ENCODE measurements around the gene DUXB. TPM values are rescaled to one million over a fixed set of nuclear protein-coding genes. Genes with fewer than 3 reads are reported as not detected.
A peak's percentile ranks its signal among the peaks of the same experiment; 100 is the strongest.

DUXB gene
- total RNA-seq, 2 experiments from 2014 or later, result not detected

DNA sequence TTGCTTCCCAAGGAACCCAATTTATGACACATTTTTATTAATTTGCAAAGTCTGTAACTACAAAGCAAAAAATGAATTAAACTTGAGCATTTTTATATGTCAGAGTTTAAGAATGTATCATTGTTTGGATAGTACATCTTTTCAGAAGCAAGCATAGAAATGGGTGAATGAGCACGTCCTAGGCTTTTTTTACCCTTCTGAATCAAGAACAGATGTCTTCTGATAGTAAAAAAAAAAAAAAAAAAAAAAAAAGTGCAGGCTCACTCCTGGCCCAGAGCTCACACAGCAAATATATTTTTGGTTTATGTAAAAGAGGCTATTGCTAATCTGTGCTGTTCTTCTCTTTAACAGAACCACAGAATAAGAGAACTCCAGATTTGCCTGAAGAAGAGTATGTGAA is 47.3 kb downstream of the DUXB start:
- ChIA-PET POLR2A (interaction anchor here (0.9 kb wide), 1 partner anchor 110 kb away, joined by 3 read pairs; no protein-coding TSS in a partner anchor), CTCF (interaction anchor here (0.9 kb wide), 1 partner anchor 110 kb away, joined by 5 read pairs; no protein-coding TSS in a partner anchor)
- no peak for ATAC-seq
- no peaks in the 10 kb centered on the region for H3K27me3 Mint-ChIP-seq
- peaks cover 40% of the 10 kb centered on the region for H3K4me1 Mint-ChIP-seq (ENCODE audit: low read depth)
- H3K9me3 Mint-ChIP-seq, result no peaks in the 10 kb centered on the region
- intact Hi-C loops (cut with micrococcal nuclease), result no loop called here
- peaks cover 47% of the 10 kb centered on the region for H3K36me3 Mint-ChIP-seq (ENCODE audit: low read depth)
- TF ChIP-seq, protein P1, sequence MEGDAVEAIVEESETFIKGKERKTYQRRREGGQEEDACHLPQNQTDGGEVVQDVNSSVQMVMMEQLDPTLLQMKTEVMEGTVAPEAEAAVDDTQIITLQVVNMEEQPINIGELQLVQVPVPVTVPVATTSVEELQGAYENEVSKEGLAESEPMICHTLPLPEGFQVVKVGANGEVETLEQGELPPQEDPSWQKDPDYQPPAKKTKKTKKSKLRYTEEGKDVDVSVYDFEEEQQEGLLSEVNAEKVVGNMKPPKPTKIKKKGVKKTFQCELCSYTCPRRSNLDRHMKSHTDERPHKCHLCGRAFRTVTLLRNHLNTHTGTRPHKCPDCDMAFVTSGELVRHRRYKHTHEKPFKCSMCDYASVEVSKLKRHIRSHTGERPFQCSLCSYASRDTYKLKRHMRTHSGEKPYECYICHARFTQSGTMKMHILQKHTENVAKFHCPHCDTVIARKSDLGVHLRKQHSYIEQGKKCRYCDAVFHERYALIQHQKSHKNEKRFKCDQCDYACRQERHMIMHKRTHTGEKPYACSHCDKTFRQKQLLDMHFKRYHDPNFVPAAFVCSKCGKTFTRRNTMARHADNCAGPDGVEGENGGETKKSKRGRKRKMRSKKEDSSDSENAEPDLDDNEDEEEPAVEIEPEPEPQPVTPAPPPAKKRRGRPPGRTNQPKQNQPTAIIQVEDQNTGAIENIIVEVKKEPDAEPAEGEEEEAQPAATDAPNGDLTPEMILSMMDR (IDR thresholded peaks at IDR 0.05), result no peak
- peak overlapping the region; percentile 78 for H3K27ac Mint-ChIP-seq
- no peak for DNase-seq
- no peak overlapping the region for H3K4me3 Mint-ChIP-seq

DNA sequence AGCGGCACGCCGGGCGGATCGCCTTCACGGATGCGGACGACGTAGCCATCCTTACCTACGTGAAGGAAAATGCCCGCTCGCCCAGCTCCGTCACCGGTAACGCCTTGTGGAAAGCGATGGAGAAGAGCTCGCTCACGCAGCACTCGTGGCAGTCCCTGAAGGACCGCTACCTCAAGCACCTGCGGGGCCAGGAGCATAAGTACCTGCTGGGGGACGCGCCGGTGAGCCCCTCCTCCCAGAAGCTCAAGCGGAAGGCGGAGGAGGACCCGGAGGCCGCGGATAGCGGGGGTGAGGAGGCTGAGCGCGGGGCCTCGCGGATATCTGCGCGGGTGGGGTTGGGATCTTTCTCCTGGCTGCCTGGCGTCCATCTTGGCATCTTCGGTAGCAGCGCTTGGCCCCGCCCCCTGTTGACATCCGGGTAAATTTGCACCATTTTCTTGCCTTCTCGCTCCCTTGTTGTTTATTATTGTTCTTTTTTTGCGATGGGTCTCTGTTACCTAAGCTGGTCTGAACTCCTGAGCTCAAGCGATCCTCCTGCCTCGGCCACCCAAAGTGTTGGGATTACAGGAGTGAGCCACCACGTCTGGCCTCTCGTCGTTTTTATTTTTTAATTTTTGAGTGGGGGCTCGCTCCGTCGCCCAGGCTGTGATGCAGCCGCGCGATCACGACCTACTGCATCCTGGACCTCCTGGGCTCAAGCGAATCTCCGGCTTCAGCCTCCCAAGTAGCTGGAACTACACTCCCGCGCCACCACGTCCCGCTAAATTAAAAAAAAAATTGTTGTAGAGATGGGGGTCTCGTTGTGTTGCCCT is 52.8 kb downstream of the DUXB start:
- Mint-ChIP-seq H3K27me3 (no peaks in the 10 kb centered on the region), H3K4me1 (ENCODE audit: low read depth) (peaks cover 51% of the 10 kb centered on the region), H3K27ac (peak overlapping the region; percentile 91), H3K36me3 (ENCODE audit: low read depth) (peaks cover 54% of the 10 kb centered on the region), H3K9me3 (no peaks in the 10 kb centered on the region), H3K4me3 (peak overlapping the region; percentile 84)
- TF ChIP-seq, protein P1 (IDR thresholded peaks at IDR 0.05), result no peak
- peak; percentile 95 for DNase-seq
- ChIA-PET CTCF (interaction anchor here (0.8 to 5.2 kb wide), 9 partner anchors 16 to 215 kb away, joined by 3 to 20 read pairs (median 4); partner anchors contain the start of genes ADAT1, CFDP1 and GABARAPL2), POLR2A (interaction anchor here (0.8 to 4.8 kb wide), 14 partner anchors 7 to 1543 kb away, joined by 3 to 50 read pairs (median 10); partner anchors contain the start of genes ADAT1, CFDP1, GABARAPL2 and MON1B)
- ATAC-seq, result peak; percentile 45
- intact Hi-C loops (cut with micrococcal nuclease), result loop anchor here (2.0 to 5.0 kb wide), 2 partner anchors 26 to 114 kb away; partner anchors contain the start of gene ADAT1

DNA sequence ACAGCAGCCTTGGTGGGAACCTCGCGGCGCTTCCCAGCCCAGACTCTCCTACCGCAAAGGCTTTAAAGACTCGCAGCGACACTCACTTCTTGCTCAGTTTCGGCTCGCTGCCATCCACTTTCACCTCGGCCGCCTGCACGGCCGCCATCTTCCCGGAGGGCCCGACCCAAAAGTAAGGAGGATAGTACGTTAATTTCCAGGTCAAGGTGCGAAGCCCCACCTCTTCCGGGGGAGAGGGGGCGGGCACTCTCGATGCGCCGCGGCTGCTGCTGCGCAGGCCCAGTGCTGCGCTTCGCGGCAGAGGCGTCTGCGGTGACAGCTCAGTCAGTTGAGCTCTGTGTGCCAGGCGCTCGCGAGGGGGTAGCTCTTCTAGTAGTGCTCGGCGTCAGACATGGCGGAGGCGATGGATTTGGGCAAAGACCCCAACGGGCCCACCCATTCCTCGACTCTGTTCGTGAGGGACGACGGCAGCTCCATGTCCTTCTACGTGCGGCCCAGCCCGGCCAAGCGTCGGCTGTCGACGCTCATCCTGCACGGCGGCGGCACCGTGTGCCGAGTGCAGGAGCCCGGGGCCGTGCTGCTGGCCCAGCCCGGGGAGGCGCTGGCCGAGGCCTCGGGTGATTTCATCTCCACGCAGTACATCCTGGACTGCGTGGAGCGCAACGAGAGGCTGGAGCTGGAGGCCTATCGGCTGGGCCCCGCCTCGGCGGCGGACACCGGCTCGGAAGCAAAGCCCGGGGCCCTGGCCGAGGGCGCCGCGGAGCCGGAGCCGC is 53.6 kb downstream of the DUXB start, which contains the start of the genes KARS1 and TERF2IP:
TSS of gene KARS1 (minus strand) at position 174 of the 773 bp plus-strand sequence. CDS start at position 148, 26 bp downstream.
TSS of gene TERF2IP (plus strand) at position 282 of the 773 bp plus-strand sequence. CDS start at position 392, 110 bp downstream.
- CTCF ChIA-PET, result interaction anchor here (0.8 to 5.2 kb wide), 10 partner anchors 8 to 214 kb away, joined by 3 to 20 read pairs (median 4); partner anchors contain the start of genes ADAT1, CFDP1 and GABARAPL2

DNA sequence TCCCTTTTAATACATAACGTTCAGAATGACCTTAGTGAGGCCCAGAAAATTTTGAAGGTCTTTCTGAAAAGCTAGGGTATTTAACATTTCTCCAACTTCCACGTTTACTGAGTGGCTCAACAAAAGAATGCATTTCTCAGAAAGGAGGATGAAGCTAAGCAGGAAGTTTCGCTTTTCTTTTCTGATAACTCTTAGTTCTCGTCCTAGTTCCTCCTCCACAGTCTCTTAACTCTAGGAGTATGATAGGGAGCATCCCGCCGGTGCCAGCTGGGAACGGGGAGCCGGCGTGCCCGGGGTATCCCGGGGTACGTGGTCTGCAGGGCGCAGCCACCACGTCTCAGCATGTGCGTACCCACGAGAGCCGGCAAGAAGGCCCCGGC is 54.2 kb downstream of the DUXB start:
- intact Hi-C loops (cut with micrococcal nuclease), result loop anchor here (5.0 kb wide), 1 partner anchor 115 kb away; no protein-coding TSS in a partner anchor
- DNase-seq (no peak), ATAC-seq (peak; percentile 10)
- ChIA-PET CTCF (interaction anchor here (1.0 to 5.2 kb wide), 8 partner anchors 9 to 214 kb away, joined by 3 to 20 read pairs (median 5); partner anchors contain the start of genes ADAT1, CFDP1 and GABARAPL2), POLR2A (interaction anchor here (0.8 to 4.8 kb wide), 15 partner anchors 9 to 1544 kb away, joined by 3 to 50 read pairs (median 7); partner anchors contain the start of genes ADAT1, CFDP1, MON1B and TMEM170A)
- Mint-ChIP-seq H3K27ac (peak overlapping the region; percentile 91), H3K4me1 (ENCODE audit: low read depth) (peaks cover 49% of the 10 kb centered on the region), H3K9me3 (no peaks in the 10 kb centered on the region), H3K4me3 (peak overlapping the region; percentile 84), H3K36me3 (ENCODE audit: low read depth) (peaks cover 66% of the 10 kb centered on the region), H3K27me3 (no peaks in the 10 kb centered on the region)
- TF ChIP-seq, protein P1 (IDR thresholded peaks at IDR 0.05), result no peak

More for the DNA sequence above, 53.6 kb downstream of the DUXB start, which contains the start of the genes KARS1 and TERF2IP:
- POLR2A ChIA-PET, result interaction anchor here (0.8 to 4.8 kb wide), 18 partner anchors 8 to 1544 kb away, joined by 3 to 50 read pairs (median 6); partner anchors contain the start of genes ADAT1, CFDP1, GABARAPL2 and MON1B
- ATAC-seq (peak; percentile 90), DNase-seq (peak; percentile 96)
- Mint-ChIP-seq H3K36me3 (ENCODE audit: low read depth) (peaks cover 61% of the 10 kb centered on the region), H3K4me3 (peak within 1 kb of the TSS; percentile 84), H3K9me3 (no peaks in the 10 kb centered on the region), H3K27me3 (no peaks in the 10 kb centered on the region), H3K4me1 (ENCODE audit: low read depth) (peaks cover 48% of the 10 kb centered on the region), H3K27ac (peak within 1 kb of the TSS; percentile 91)
- intact Hi-C loops (cut with micrococcal nuclease), result loop anchor here (2.0 to 5.0 kb wide), 2 partner anchors 25 to 115 kb away; partner anchors contain the start of gene ADAT1
- TF ChIP-seq, protein P1 (IDR thresholded peaks at IDR 0.05), result no peak
